Measurements from ENCODE around the gene SLC24A3.

GRCh38 chr20:19539191-19539590 lies 326.7 kb downstream of the SLC24A3 start:
- no peak for TF ChIP-seq CTCF (IDR thresholded peaks at IDR 0.05)
- TF ChIP-seq ZFX (IDR thresholded peaks at IDR 0.05; ENCODE audit: borderline replicate concordance): no peak
